ENCODE results near the gene CYFIP1.

Gene CYFIP1

DNA sequence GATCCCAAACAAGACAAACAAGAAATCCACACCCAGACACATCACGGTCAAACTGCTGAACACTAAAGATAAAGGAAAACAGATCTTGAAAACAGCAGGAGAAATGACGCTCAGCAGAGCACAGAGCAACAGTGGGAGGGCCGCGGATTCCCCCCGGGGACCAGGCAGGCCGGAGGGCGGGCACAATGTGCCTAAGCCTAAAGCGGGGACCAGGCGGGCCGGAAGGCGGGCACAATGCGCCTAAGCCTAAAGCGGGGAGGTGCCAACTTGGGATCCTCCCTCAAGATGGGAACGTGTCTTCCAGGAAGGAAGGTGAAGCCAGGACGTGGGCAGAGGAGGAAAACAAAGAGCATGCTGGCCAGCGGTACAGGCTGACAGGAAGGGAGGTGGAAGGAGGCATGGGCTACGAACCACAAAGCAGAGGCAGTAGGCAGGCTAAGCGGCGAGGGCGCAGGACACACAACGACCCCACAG is 31.1 kb downstream of the CYFIP1 start:
- DNase-seq, result peak; percentile 65 to 82 (median 68)

GRCh38 chr15:22948056-22948455 is 32.1 kb downstream of the CYFIP1 start:
- DNase-seq, result peak in 2 of 3 donors; percentile 29 to 38

GRCh38 chr15:22947101-22948000 is 32.8 kb downstream of the CYFIP1 start:
- no peak for DNase-seq

GRCh38 chr15:22945071-22945470 is 35.1 kb downstream of the CYFIP1 start:
- DNase-seq, result no peak

- DNase-seq, result no peak
Observed at GRCh38 chr15:22944651-22945050, 35.5 kb downstream of the CYFIP1 start.

- DNase-seq, result no peak
Observed at GRCh38 chr15:22942877-22943276, 37.3 kb downstream of the CYFIP1 start.

DNA sequence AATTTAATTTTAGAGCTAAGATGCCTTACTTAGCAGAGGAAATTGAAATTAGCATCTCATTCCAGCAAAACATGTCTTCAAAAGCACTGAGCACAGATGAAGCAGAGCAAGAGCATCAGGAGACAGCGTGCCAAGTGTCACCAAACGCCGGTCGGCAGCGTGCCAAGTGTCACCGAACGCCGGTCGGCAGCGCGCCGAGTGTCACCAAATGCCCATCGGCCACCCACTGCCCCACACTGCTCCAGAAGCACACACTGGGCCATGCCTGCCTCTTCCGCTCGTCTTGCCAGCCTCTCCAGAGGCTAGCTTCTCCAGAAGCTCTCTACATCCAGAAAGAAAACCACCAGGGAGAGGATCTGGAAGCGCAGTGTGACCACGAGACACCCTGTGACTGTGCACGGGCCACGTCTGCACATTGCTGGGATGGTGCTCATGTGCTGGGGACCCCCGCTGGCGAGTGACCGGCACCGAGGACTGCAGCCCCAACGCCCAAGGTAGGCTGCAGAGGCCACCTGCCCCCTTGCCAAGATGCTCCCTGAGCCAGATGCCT is 37.8 kb downstream of the CYFIP1 start:
- no peak for DNase-seq

GRCh38 chr15:22941179-22941578 is 39.0 kb downstream of the CYFIP1 start:
- DNase-seq, result no peak

- DNase-seq, result no peak
Observed at GRCh38 chr15:22939652-22940061, 40.5 kb downstream of the CYFIP1 start.

GRCh38 chr15:22939051-22939450 is 41.1 kb downstream of the CYFIP1 start:
- DNase-seq, result no peak

DNA sequence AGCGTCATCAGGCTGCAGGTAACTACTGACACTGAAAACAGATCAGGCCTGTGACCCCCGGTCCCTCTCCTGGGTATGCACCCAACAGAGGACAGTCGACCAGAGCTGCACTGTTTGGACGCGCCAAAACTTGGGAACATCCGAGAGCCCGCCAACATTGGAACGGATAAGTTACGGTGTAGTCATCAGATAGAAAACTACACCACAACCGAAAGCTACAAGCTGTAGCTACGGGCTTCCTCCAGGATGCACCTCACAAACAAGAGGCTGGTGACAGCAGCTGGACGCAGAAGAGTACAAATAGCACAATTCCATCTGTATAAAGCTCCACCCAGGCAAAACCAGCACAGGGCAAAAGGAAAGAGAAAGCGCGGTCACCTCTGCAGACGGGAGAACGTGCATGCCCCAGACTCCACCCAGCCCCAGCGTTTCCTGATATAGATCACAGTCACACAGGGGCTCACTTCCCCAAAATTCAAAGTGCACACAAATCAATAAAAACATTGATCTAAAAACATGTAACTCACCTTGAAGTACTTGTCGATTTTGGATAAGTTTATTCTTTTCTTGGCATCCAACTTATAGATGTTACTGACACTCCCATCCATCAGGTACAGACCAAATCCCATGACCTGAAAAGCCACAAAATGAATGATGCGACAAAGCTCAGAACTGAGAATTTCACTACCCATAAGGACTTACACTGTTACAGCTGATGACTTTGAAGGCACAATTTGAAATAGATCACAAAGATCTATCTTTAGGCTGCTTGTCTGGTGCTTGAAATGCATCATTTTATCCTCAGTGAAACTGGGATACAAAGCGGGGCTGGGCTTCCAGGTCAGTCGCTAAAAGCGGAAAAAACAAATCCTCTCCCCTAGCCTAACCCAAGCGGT is 43.3 kb downstream of the CYFIP1 start:
- DNase-seq, result no peak

- no peak for DNase-seq
Observed at GRCh38 chr15:22933641-22934061, 46.5 kb downstream of the CYFIP1 start.

GRCh38 chr15:22931784-22932536 is 48.2 kb downstream of the CYFIP1 start:
- no peak for DNase-seq

DNA sequence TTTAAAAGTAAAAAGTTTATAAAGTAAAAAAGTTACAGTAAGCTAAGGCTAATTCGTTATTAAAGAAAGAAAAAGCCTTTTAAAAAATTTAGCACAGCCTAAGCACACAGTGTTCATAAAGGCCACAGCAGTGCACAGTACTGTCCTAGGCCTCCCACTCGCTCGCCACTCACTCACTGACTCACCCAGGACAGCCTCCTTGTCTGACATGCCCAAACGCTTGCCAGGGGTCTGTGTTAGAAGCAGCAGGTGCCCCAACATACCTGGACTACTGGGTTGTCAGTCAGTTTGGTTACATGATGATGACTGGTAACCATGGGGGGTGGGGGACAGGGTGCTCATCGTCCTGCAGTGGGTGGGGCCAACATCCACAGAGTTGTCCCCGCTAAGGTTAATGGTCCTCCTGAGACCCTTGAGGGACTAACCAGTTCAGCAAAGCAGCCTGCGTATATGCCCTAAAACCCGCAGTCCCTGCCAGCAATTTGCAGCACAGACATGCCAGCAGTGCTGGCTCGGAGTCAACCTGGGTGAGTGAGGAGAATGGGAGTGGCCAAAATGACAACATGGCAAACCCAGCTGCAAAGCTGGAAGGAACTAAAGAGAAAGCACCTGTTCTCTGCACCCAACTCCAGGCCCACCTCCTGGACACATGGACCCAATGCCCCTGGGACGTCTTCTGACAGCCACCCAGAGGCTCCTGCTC is 49.2 kb downstream of the CYFIP1 start:
- DNase-seq, result peak in 1 of 3 donors; percentile 26

DNA sequence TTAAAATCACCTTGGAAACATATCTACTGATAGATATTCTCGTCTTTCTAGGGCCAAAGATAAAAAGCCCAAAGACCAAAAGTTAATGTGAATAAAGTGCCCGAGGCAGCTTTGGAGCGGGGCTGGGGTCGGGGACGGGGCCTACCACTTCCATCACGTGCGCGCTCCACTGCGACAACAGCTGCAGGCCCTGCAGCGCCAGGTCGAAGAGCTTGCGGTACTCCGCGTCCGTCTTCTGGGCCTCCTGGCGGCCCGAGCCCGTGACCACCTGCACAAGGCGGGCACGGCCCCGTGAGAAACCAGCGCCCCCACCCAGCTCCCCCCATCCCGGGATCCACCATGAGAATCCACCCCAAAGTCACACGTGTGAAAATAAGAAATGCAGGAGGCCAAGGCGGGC is 52.4 kb downstream of the CYFIP1 start:
- DNase-seq, result no peak

DNA sequence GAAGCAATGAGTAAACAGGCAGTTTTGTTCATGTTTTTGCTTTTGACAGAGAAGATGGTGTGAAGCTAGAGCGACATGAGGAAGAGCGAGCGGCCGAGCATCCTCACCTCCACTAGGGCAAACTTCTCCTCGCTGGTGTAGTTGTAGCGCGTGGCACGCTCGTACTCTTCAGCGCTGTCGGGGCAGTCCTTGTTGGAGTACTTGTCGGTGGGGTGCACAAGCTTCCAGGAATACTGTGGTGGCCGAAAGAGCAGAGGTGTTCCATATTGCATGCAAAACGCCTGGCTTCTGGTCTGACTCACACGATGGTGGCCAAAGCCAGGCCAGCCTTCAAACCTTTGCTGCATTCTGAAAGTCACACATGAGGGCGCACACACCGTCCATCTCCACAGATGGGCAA is 54.3 kb downstream of the CYFIP1 start:
- no peak for DNase-seq

- DNase-seq, result no peak
Observed at GRCh38 chr15:22922003-22922402, 58.2 kb downstream of the CYFIP1 start.

DNA sequence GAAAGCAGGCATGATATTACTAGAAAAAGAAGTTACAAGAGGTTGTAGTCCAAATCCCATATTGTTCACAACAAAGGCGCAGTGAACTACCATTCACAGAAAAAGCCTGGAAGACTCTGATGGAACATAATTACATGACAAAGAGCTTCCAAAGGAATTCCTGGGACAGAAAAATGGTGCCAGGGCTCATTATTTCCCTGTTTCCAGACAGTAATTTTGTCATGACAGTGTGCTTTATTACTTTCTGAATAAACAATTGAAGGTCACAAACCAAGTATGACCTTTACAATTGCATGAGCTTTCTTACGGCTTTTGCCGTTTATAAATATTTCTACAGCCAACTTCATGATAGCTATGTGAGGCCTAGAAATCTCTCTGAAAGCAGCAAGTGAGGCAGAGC is 61.0 kb downstream of the CYFIP1 start:
- DNase-seq, result no peak

DNA sequence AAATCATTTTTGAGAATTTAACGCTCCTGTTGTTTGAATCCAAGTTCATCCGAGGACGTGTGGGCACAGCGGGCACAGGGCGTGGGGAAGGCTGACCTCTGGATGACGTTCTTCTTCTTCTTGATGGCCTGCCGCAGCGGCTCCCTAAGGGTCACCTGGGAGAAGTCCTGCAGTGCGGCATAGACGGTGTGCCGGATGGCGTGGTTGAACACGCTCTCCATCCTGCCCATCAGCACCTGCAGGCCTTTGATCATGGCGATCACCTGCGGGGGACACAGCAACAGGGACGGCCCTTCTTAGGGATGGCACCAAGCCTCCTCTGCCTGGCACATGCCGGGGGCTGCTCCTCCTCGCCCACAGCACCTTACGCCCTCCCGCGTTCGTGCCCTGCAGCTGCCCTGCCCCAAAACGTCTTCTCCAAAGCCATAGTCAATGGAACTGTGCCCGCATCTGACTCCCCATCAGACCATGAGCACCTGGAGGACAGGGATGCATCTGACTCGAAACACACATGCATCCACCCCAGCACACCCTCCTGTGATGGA is 61.5 kb downstream of the CYFIP1 start:
- DNase-seq, result no peak

- peak in 2 of 3 donors; percentile 11 to 26 for DNase-seq
Observed at GRCh38 chr15:22918056-22918455, 62.1 kb downstream of the CYFIP1 start.

DNA sequence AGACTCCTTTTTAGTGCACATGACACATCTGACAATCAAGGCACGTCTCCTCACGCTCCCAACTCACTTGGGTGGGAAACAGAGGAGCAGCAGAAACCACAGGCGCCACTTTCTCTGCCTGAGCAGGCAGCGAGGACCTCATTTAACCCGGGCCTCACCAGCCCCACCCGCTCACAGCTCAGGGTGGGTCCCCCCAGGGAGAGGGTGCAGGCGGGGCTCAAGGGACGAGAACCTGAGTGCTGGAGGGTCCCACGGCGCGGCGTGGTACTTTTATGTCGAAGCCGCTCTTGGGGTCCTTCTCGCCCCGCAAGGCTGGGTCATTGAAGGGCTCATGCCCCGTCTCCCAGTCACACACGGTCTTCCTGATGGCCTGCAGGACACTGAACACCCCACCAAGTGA is 62.6 kb downstream of the CYFIP1 start:
- no peak for DNase-seq
